ENCODE measurements around the gene CDK8. TPM values are rescaled to one million over a fixed set of nuclear protein-coding genes. Genes with fewer than 3 reads are reported as not detected.

CDK8 gene
- total RNA-seq, 4 donors from 2014 or later = 6.7 to 17.9 (median 15.4) TPM

- Histone ChIP-seq H3K9me3 (no peaks in the 10 kb centered on the region), H3K27me3 (no peaks in the 10 kb centered on the region), H3K4me3 (no peak overlapping the region), H3K27ac (no peak overlapping the region), H3K4me1 (no peaks in the 10 kb centered on the region), H3K36me3 (no peaks in the 10 kb centered on the region)
- intact Hi-C loops (cut with DNase I; ENCODE audit: low total_unique reads) = no loop called here
- no peak for TF ChIP-seq POLR2A (IDR thresholded peaks at IDR 0.05)
- TF ChIP-seq CTCF (IDR thresholded peaks at IDR 0.05) = no peak
- no peak for DNase-seq
These were observed 128.4 kb downstream of the CDK8 start for GRCh38 chr13:26382366-26382765.

- no peaks in the 10 kb centered on the region for H3K36me3 ChIP-seq
- no peaks in the 10 kb centered on the region for H3K27me3 ChIP-seq
- no peaks in the 10 kb centered on the region for H3K4me1 ChIP-seq
- TF ChIP-seq POLR2A (IDR thresholded peaks at IDR 0.05) (no peak), CTCF (IDR thresholded peaks at IDR 0.05) (no peak)
- intact Hi-C loops (cut with DNase I; ENCODE audit: low total_unique reads) = no loop called here
- no peak for DNase-seq
- no peak overlapping the region for H3K4me3 ChIP-seq
- no peaks in the 10 kb centered on the region for H3K9me3 ChIP-seq
- no peak overlapping the region for H3K27ac ChIP-seq
These were observed 128.9 kb downstream of the CDK8 start for GRCh38 chr13:26382835-26383234.

- no peak for TF ChIP-seq CTCF (IDR thresholded peaks at IDR 0.05)
- TF ChIP-seq POLR2A (IDR thresholded peaks at IDR 0.05) = no peak
- Histone ChIP-seq H3K27ac (no peak overlapping the region), H3K36me3 (no peaks in the 10 kb centered on the region), H3K4me3 (no peak overlapping the region), H3K4me1 (no peaks in the 10 kb centered on the region), H3K27me3 (no peaks in the 10 kb centered on the region), H3K9me3 (no peaks in the 10 kb centered on the region)
- intact Hi-C loops (cut with DNase I; ENCODE audit: low total_unique reads) = no loop called here
- DNase-seq = no peak
These were observed 130.7 kb downstream of the CDK8 start for GRCh38 chr13:26384587-26384986.

- DNase-seq = no peak
- no peak overlapping the region for H3K4me3 ChIP-seq
- H3K4me1 ChIP-seq = no peaks in the 10 kb centered on the region
- intact Hi-C loops (cut with DNase I; ENCODE audit: low total_unique reads) = no loop called here
- no peaks in the 10 kb centered on the region for H3K36me3 ChIP-seq
- TF ChIP-seq CTCF (IDR thresholded peaks at IDR 0.05) (no peak), POLR2A (IDR thresholded peaks at IDR 0.05) (no peak)
- H3K27me3 ChIP-seq = no peaks in the 10 kb centered on the region
- no peak overlapping the region for H3K27ac ChIP-seq
- no peaks in the 10 kb centered on the region for H3K9me3 ChIP-seq
These were observed 132.1 kb downstream of the CDK8 start for GRCh38 chr13:26386026-26386425.

GRCh38 chr13:26390203-26390602 is 136.3 kb downstream of the CDK8 start:
- DNase-seq = no peak
- intact Hi-C loops (cut with DNase I; ENCODE audit: low total_unique reads) = no loop called here
- H3K4me3 ChIP-seq = no peak overlapping the region
- no peaks in the 10 kb centered on the region for H3K27me3 ChIP-seq
- H3K36me3 ChIP-seq = no peaks in the 10 kb centered on the region
- no peaks in the 10 kb centered on the region for H3K4me1 ChIP-seq
- H3K27ac ChIP-seq = no peak overlapping the region
- no peaks in the 10 kb centered on the region for H3K9me3 ChIP-seq
- TF ChIP-seq POLR2A (IDR thresholded peaks at IDR 0.05) (no peak), CTCF (IDR thresholded peaks at IDR 0.05) (no peak)
